Activated CD4-positive, alpha-beta T cell treated with anti-CD3 and anti-CD28 coated beads, Interleukin-2, amount 10 ng/mL, durations not matched to agents 24 days and 14 days (primary cell): ENCODE data around the gene KCTD15. TPM values are rescaled to one million over a fixed set of nuclear protein-coding genes. Genes with fewer than 3 reads are reported as not detected.
A peak's percentile ranks its signal among the peaks of the same experiment; 100 is the strongest.

ENCODE experiments used
- DNase-seq: peaks from one replicate; pipeline ENCODE4 v3.0.0; 2022
- H3K27ac Mint-ChIP-seq: one replicate; pipeline ENCODE4 v1.8.0; 2022; ENCODE audit warnings: mild to moderate bottlenecking, mixed read lengths
- H3K27me3 Mint-ChIP-seq: one replicate; pipeline ENCODE4 v1.8.0; 2022; ENCODE audit warnings: mixed read lengths
- H3K36me3 Mint-ChIP-seq: one replicate; pipeline ENCODE4 v1.8.0; 2022; ENCODE audit warnings: low read depth, mild to moderate bottlenecking, mixed read lengths
- H3K4me1 Mint-ChIP-seq: one replicate; pipeline ENCODE4 v1.8.0; 2021; ENCODE audit warnings: mixed read lengths
- H3K4me3 Mint-ChIP-seq: one replicate; pipeline ENCODE4 v1.8.0; 2022; ENCODE audit warnings: mild to moderate bottlenecking, moderate library complexity, mixed read lengths
- H3K9me3 Mint-ChIP-seq: one replicate; pipeline ENCODE4 v1.8.0; 2021; ENCODE audit warnings: mixed read lengths
- intact Hi-C: fragments of 100-400 bp; cut with micrococcal nuclease; formaldehyde crosslinking; loops from one replicate; pipeline ENCODE4 v1.15.1; 2023
- total RNA-seq: library from RNA; stranded (reverse); gene quantifications from 2 replicates; pipeline ENCODE4 v1.2.3, GENCODE V29; 2022

Gene KCTD15
- total RNA-seq, 1 donor from 2014 or later, result 12.1 TPM

DNA sequence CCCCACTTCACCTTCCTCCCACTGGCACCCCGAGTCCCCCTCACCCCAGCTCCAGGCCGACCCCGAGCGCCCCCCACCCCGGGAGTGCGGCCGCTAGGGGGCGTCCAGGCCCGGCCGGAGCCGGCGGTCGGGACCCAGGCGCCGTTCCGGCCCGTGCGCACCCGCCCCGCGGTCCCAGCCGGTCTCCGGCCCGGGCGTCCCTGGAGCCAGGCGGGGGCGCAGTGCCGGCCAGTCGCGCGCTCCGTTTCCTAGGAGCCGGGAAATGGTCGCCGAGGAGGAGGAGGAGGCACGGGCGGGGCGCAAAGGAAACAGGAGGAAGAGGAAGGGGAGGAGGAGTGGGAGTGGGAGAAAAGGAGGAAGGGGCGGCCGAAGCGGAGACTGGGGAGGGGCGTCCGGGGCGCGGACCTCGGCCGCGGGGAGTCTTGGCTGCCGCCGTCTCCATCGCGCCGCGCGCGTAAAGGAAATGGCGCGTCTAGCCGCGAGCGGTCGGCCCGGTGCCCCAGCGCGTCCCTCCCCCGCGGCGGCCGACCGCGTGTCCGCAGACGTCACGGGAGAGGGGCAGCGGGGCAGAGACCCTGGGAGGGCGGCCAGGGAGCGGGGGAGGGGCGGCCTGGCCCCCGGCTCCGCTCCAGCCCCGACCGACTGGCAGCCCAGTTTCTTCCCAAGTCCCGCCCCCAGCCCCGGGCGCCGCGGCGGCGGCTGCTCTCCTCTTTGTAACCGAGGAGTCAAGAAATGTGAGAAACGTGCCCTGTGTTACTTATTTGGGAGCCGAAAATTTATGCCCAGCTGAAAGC lies 1.1 kb upstream of the KCTD15 start:
- Mint-ChIP-seq H3K4me1 (peaks cover 1% of the 10 kb centered on the region), H3K36me3 (no peaks in the 10 kb centered on the region), H3K4me3 (peak overlapping the region; percentile 79), H3K9me3 (no peaks in the 10 kb centered on the region), H3K27ac (peak overlapping the region; percentile 77), H3K27me3 (peaks cover 38% of the 10 kb centered on the region)
- DNase-seq, result peak; percentile 87
- intact Hi-C loops, result loop anchor here (1.0 to 5.0 kb wide), 5 partner anchors 17 to 1118 kb away; partner anchors contain the start of genes ANKRD27, LSM14A and RGS9BP

DNA sequence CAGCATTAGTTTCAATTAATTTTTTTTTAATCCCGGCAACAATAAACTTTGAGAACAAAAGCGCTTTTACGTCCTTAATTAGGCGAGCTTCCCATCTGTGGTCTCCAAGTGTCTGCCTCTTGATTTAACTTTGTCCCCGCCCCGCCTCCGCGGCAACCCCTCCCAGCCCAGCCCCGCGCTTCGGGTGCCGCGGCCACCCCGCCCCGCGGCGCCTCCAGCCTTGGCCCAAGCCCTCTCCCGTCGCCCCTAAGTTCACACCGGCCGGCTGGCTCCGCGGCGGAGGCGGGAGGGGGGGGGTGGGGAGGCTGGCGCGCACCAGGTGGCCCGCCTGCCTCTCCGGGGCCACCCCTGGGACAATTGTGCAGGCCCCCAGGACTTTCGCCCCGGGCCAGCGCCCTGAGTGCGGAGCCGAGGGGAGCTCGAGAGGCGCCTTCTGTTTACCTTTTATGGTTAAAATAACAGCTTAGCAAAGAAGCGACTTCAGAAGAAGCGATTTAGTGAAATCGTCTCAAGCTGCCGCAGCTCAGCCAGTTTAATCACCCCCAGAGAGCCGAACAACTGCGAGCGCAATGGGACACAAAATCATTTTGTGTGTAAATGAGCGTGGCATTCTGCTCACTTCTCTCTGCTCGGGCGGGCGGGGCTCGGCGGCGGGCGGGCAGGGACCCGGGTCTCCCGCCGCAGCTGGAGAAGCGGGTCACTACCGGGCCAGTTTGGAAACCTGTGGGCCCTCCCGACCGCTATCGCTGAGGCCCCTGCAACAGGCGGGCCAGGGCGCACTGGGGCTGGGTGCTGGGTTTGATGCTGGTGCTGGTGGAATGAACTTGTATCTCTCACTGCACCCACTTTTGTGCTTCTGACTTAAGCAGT lies 1.4 kb downstream of the KCTD15 start:
- Mint-ChIP-seq H3K36me3 (no peaks in the 10 kb centered on the region), H3K4me3 (peak overlapping the region; percentile 80), H3K9me3 (no peaks in the 10 kb centered on the region), H3K27me3 (peaks cover 33% of the 10 kb centered on the region), H3K4me1 (peaks cover 1% of the 10 kb centered on the region), H3K27ac (no peak overlapping the region)
- DNase-seq, result no peak
- intact Hi-C loops, result loop anchor here (2.0 to 5.0 kb wide), 4 partner anchors 23 to 1121 kb away; partner anchors contain the start of genes ANKRD27, LSM14A and RGS9BP

- Mint-ChIP-seq H3K27ac (no peak overlapping the region), H3K4me1 (peaks cover 1% of the 10 kb centered on the region), H3K9me3 (no peaks in the 10 kb centered on the region), H3K36me3 (no peaks in the 10 kb centered on the region), H3K4me3 (no peak overlapping the region), H3K27me3 (peaks cover 28% of the 10 kb centered on the region)
- intact Hi-C loops, result loop anchor here (5.0 kb wide), 3 partner anchors 374 to 1121 kb away; partner anchors contain the start of genes ANKRD27, LSM14A and RGS9BP
- DNase-seq, result no peak
These were observed 2.0 kb downstream of the KCTD15 start for GRCh38 chr19:33798681-33799111.

DNA sequence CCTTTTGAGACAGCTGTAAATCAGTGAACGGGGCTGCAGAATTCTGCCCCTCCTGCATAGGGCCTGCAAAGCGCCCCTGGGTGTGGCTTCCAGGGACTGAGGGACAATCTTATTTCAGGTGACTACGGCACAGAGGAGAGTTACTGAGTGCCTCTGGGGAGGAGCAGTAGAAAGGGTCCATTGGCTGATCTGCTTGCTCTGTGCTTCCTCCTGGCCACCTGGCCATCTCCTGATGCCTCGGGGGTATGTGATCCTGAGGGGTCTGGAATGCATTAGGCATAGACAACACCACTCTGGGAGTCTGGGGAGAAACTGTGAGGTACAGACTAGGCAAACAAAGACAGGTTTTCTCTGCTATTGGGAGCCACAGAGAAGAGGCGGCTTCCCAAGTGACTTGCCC lies 2.8 kb downstream of the KCTD15 start:
- DNase-seq, result no peak
- no peak overlapping the region for H3K27ac Mint-ChIP-seq
- peaks cover 1% of the 10 kb centered on the region for H3K4me1 Mint-ChIP-seq
- peaks cover 25% of the 10 kb centered on the region for H3K27me3 Mint-ChIP-seq
- no peak overlapping the region for H3K4me3 Mint-ChIP-seq
- intact Hi-C loops, result loop anchor here (5.0 kb wide), 3 partner anchors 373 to 1122 kb away; partner anchors contain the start of genes ANKRD27, LSM14A and RGS9BP
- no peaks in the 10 kb centered on the region for H3K36me3 Mint-ChIP-seq
- no peaks in the 10 kb centered on the region for H3K9me3 Mint-ChIP-seq

DNA sequence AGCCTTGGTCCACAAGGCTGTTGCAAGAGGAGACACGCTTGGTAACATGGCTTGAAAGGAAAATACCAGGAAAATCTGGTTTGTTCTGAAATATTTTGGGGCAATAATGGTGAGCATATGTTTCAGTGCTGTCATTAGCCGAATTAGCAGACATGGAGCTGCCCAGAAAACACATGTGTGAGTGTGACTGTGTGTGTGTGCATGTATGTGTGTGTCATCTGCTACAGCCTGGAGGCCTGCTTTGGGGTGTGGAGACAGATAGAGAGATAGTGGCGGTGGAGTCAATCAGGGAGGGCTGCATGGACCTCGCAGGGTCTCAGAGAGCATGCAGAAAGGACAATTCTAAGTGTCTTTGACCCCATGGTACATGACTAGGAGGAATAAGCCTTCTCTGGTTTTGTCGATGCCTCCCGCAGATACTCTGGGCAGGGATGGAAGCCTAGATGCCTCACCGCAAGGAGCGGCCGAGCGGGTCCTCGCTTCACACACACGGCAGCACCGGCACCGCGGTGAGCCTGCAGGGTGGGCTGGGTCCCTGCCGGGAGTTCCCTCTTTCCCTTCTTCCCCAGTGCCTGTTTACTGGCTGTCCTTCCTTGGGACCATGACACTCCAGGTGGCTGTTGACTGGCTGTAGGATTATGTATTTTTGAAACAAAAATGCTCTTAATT lies 3.5 kb downstream of the KCTD15 start:
- Mint-ChIP-seq H3K4me3 (no peak overlapping the region), H3K27me3 (peaks cover 21% of the 10 kb centered on the region), H3K36me3 (no peaks in the 10 kb centered on the region), H3K4me1 (peaks cover 1% of the 10 kb centered on the region), H3K27ac (no peak overlapping the region), H3K9me3 (no peaks in the 10 kb centered on the region)
- DNase-seq, result no peak
- intact Hi-C loops, result no loop called here

GRCh38 chr19:33801411-33801810 lies 4.7 kb downstream of the KCTD15 start:
- Mint-ChIP-seq H3K9me3 (no peaks in the 10 kb centered on the region), H3K4me3 (no peak overlapping the region), H3K36me3 (no peaks in the 10 kb centered on the region), H3K27me3 (peaks cover 21% of the 10 kb centered on the region), H3K27ac (no peak overlapping the region), H3K4me1 (peaks cover 6% of the 10 kb centered on the region)
- intact Hi-C loops, result no loop called here
- no peak for DNase-seq

- no peak overlapping the region for H3K27ac Mint-ChIP-seq
- H3K36me3 Mint-ChIP-seq, result no peaks in the 10 kb centered on the region
- H3K9me3 Mint-ChIP-seq, result no peaks in the 10 kb centered on the region
- intact Hi-C loops, result no loop called here
- H3K4me1 Mint-ChIP-seq, result peaks cover 6% of the 10 kb centered on the region
- DNase-seq, result no peak
- peaks cover 21% of the 10 kb centered on the region for H3K27me3 Mint-ChIP-seq
- H3K4me3 Mint-ChIP-seq, result no peak overlapping the region
These were observed 5.3 kb downstream of the KCTD15 start for GRCh38 chr19:33802001-33802400.

DNA sequence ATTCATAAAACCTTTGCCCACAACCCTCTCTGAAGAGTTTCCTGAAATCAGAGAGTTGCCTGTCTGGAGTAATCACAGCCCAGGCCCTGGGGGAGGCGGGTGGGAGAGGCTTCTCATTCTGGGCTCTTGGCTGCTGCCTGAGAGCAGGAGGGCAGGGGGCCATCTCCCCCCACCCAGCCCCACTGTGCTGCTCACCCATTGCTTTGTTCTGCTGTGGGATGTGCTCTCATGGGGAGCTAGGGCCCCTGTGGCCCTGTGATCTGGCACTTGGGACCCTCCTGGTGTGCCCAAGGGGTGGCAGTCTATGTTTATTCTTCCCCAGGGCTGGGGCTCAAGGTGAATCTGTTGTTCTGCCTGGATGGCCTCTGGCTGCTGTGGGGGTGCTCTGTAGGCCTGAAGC lies 6.1 kb downstream of the KCTD15 start:
- no peaks in the 10 kb centered on the region for H3K9me3 Mint-ChIP-seq
- intact Hi-C loops, result no loop called here
- DNase-seq, result no peak
- peaks cover 16% of the 10 kb centered on the region for H3K27me3 Mint-ChIP-seq
- peaks cover 6% of the 10 kb centered on the region for H3K4me1 Mint-ChIP-seq
- H3K4me3 Mint-ChIP-seq, result no peak overlapping the region
- no peak overlapping the region for H3K27ac Mint-ChIP-seq
- no peaks in the 10 kb centered on the region for H3K36me3 Mint-ChIP-seq

GRCh38 chr19:33803383-33803782 lies 6.7 kb downstream of the KCTD15 start:
- H3K36me3 Mint-ChIP-seq, result no peaks in the 10 kb centered on the region
- H3K9me3 Mint-ChIP-seq, result no peaks in the 10 kb centered on the region
- intact Hi-C loops, result no loop called here

GRCh38 chr19:33804021-33804799 lies 7.5 kb downstream of the KCTD15 start:
- H3K36me3 Mint-ChIP-seq, result no peaks in the 10 kb centered on the region

More at GRCh38 chr19:33803383-33803782, 6.7 kb downstream of the KCTD15 start:
- no peak for DNase-seq
- no peak overlapping the region for H3K27ac Mint-ChIP-seq
- H3K4me3 Mint-ChIP-seq, result no peak overlapping the region
- H3K4me1 Mint-ChIP-seq, result peaks cover 7% of the 10 kb centered on the region
- peaks cover 16% of the 10 kb centered on the region for H3K27me3 Mint-ChIP-seq

GRCh38 chr19:33805313-33805712 lies 8.6 kb downstream of the KCTD15 start:
- intact Hi-C loops, result no loop called here
- Mint-ChIP-seq H3K27ac (no peak overlapping the region), H3K4me3 (no peak overlapping the region), H3K36me3 (no peaks in the 10 kb centered on the region), H3K9me3 (no peaks in the 10 kb centered on the region), H3K4me1 (peaks cover 7% of the 10 kb centered on the region), H3K27me3 (no peaks in the 10 kb centered on the region)
- no peak for DNase-seq

More at GRCh38 chr19:33804021-33804799, 7.5 kb downstream of the KCTD15 start:
- peaks cover 7% of the 10 kb centered on the region for H3K4me1 Mint-ChIP-seq
- no peak overlapping the region for H3K4me3 Mint-ChIP-seq
- DNase-seq, result no peak
- peaks cover 7% of the 10 kb centered on the region for H3K27me3 Mint-ChIP-seq
- no peaks in the 10 kb centered on the region for H3K9me3 Mint-ChIP-seq
- intact Hi-C loops, result no loop called here
- H3K27ac Mint-ChIP-seq, result no peak overlapping the region

DNA sequence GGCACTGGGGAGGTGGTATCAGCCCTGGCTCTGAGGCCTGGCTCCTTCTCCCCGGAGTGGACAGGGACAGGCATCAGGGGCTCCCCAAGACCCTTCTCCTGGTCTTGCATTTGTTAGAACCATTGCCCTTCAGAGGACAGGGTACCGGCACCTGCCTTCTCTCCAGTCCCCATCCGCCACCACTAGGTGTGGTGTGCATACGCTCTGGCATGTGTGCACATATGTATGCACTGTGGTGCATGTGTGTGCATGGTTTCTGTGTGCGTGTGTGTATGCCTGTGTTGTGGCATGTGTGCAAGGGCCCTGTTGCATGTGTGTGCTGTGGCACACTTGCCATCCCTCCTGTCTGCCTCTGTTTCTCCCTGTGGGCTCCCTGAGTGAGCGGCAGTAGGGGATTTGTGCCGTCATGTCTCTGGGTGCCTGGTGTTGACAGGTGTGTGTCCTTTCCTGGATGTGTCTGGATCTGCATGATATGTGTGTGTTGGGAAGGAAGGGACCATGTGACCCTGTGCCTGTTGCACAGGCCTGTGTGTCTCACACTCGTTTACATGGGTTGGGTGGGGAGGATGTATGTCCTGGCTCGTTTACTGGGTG lies 9.3 kb downstream of the KCTD15 start:
- Mint-ChIP-seq H3K4me3 (no peak overlapping the region), H3K36me3 (no peaks in the 10 kb centered on the region), H3K9me3 (no peaks in the 10 kb centered on the region), H3K27me3 (no peaks in the 10 kb centered on the region), H3K27ac (no peak overlapping the region), H3K4me1 (peaks cover 7% of the 10 kb centered on the region)
- no peak for DNase-seq
- intact Hi-C loops, result no loop called here
